Mesothelial cell of epicardium (in vitro differentiated cells): Measurements from ENCODE around the gene LAMB3. TPM values are rescaled to one million over a fixed set of nuclear protein-coding genes. Genes with fewer than 3 reads are reported as not detected.

Experiments used
- DNase-seq, 2 experiments: peaks; one replicate each; pipeline ENCODE4 v3.0.0; 2021; ENCODE audit warnings: low spot score in 2 of 2; ENCODE audit not compliant: unreplicated experiment in 2 of 2
- H3K27ac Mint-ChIP-seq: 2 replicates; pipeline ENCODE4 v1.8.0; 2021; ENCODE audit warnings: mixed read lengths
- H3K27me3 Mint-ChIP-seq: 2 replicates; pipeline ENCODE4 v1.8.0; 2021; ENCODE audit warnings: low read depth, mixed read lengths
- H3K36me3 Mint-ChIP-seq: 2 replicates; pipeline ENCODE4 v1.8.0; 2021; ENCODE audit warnings: mixed read lengths
- H3K4me1 Mint-ChIP-seq: 2 replicates; pipeline ENCODE4 v1.8.0; 2021; ENCODE audit warnings: mixed read lengths
- H3K4me3 Mint-ChIP-seq: 2 replicates; pipeline ENCODE4 v1.8.0; 2021; ENCODE audit warnings: mild to moderate bottlenecking, moderate library complexity, mixed read lengths
- H3K9me3 Mint-ChIP-seq: 2 replicates; pipeline ENCODE4 v1.8.0; 2021; ENCODE audit warnings: mixed read lengths
- total RNA-seq: library from RNA; stranded (reverse); gene quantifications from 3 replicates; pipeline ENCODE4 v1.2.1, GENCODE V29; 2021
- TF ChIP-seq, protein P1 (sequence below): fragments of 200-600 bp; sonication (generic); IDR thresholded peaks from one replicate; pipeline ENCODE4 v1.5.0; 2021; ENCODE audit warnings: antibody characterized with exemption; ENCODE audit not compliant: unreplicated experiment

LAMB3 gene
- total RNA-seq, 1 donor from 2014 or later = 34.7 TPM

- no peaks in the 10 kb centered on the region for H3K4me1 Mint-ChIP-seq
- no peak overlapping the region for H3K27ac Mint-ChIP-seq
- TF ChIP-seq, protein P1, sequence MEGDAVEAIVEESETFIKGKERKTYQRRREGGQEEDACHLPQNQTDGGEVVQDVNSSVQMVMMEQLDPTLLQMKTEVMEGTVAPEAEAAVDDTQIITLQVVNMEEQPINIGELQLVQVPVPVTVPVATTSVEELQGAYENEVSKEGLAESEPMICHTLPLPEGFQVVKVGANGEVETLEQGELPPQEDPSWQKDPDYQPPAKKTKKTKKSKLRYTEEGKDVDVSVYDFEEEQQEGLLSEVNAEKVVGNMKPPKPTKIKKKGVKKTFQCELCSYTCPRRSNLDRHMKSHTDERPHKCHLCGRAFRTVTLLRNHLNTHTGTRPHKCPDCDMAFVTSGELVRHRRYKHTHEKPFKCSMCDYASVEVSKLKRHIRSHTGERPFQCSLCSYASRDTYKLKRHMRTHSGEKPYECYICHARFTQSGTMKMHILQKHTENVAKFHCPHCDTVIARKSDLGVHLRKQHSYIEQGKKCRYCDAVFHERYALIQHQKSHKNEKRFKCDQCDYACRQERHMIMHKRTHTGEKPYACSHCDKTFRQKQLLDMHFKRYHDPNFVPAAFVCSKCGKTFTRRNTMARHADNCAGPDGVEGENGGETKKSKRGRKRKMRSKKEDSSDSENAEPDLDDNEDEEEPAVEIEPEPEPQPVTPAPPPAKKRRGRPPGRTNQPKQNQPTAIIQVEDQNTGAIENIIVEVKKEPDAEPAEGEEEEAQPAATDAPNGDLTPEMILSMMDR = no peak
- peaks cover 39% of the 10 kb centered on the region for H3K27me3 Mint-ChIP-seq
- H3K36me3 Mint-ChIP-seq = no peaks in the 10 kb centered on the region
- no peak overlapping the region for H3K4me3 Mint-ChIP-seq
- peaks cover 5% of the 10 kb centered on the region for H3K9me3 Mint-ChIP-seq
- DNase-seq = no peak
Observed at GRCh38 chr1:209667708-209668107, 15.5 kb upstream of the LAMB3 start.

GRCh38 chr1:209667103-209667502, 14.9 kb upstream of the LAMB3 start:
- H3K4me1 Mint-ChIP-seq = no peaks in the 10 kb centered on the region
- peaks cover 34% of the 10 kb centered on the region for H3K27me3 Mint-ChIP-seq
- H3K4me3 Mint-ChIP-seq = no peak overlapping the region
- no peaks in the 10 kb centered on the region for H3K36me3 Mint-ChIP-seq
- no peak for DNase-seq
- TF ChIP-seq, protein P1 = no peak
- H3K27ac Mint-ChIP-seq = no peak overlapping the region
- H3K9me3 Mint-ChIP-seq = peaks cover 5% of the 10 kb centered on the region

DNA sequence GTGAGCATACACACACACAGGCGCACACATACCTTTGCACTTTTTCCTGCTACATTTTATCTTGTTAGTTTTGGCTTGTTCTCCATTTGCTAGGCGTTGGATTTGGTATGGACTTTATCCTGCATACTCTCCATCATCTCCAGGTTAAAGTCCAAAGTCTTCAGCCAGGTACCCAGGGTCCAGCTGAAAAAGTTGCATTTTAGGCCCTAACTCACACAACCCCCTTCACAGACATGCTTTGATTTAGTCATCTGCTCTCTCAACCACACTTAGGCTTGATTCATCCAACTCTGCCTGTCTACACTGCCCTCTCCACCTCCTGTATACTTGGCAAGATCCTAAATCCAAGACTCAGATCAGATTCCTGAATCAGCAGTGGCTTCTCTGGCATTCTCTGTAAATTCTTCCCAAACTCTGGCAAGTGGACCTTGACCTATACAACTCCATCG, 10.7 kb upstream of the LAMB3 start:
- H3K9me3 Mint-ChIP-seq = no peaks in the 10 kb centered on the region
- no peaks in the 10 kb centered on the region for H3K36me3 Mint-ChIP-seq
- H3K4me3 Mint-ChIP-seq = no peak overlapping the region
- TF ChIP-seq, protein P1 = no peak
- peaks cover 18% of the 10 kb centered on the region for H3K4me1 Mint-ChIP-seq
- H3K27ac Mint-ChIP-seq = no peak overlapping the region
- peaks cover 2% of the 10 kb centered on the region for H3K27me3 Mint-ChIP-seq
- DNase-seq = no peak

DNA sequence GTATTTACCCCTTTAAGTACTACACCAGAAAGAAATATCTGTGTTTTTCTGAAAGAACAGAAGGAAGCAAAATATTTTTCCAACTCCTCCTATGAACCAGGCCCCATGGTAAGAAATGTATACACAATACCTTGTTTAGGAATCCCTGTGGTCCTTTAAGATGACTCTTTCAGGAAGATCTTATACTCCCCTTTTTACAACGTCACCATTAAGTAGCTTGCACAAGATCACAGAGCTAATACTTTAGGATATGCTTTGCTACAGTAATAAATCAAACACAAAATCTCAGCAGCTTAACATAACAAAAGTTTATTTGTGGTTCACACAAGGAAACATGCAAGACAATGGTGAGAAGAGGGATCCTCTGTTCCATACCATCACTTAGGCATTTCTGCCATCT, 8.8 kb upstream of the LAMB3 start:
- no peaks in the 10 kb centered on the region for H3K36me3 Mint-ChIP-seq
- TF ChIP-seq, protein P1 = no peak
- H3K4me1 Mint-ChIP-seq = peaks cover 20% of the 10 kb centered on the region
- no peak overlapping the region for H3K4me3 Mint-ChIP-seq
- H3K27ac Mint-ChIP-seq = no peak overlapping the region
- no peaks in the 10 kb centered on the region for H3K9me3 Mint-ChIP-seq
- no peak for DNase-seq
- peaks cover 2% of the 10 kb centered on the region for H3K27me3 Mint-ChIP-seq

GRCh38 chr1:209659909-209660308, 7.7 kb upstream of the LAMB3 start:
- no peak for DNase-seq
- Mint-ChIP-seq H3K27ac (peak overlapping the region; percentile 15), H3K9me3 (no peaks in the 10 kb centered on the region), H3K27me3 (peaks cover 2% of the 10 kb centered on the region), H3K36me3 (no peaks in the 10 kb centered on the region), H3K4me1 (peaks cover 20% of the 10 kb centered on the region), H3K4me3 (no peak overlapping the region)
- TF ChIP-seq, protein P1 = no peak

GRCh38 chr1:209657918-209658317, 5.7 kb upstream of the LAMB3 start:
- H3K27me3 Mint-ChIP-seq = no peaks in the 10 kb centered on the region
- TF ChIP-seq, protein P1 = no peak
- H3K9me3 Mint-ChIP-seq = no peaks in the 10 kb centered on the region
- no peak overlapping the region for H3K27ac Mint-ChIP-seq
- H3K4me3 Mint-ChIP-seq = no peak overlapping the region
- peaks cover 40% of the 10 kb centered on the region for H3K4me1 Mint-ChIP-seq
- H3K36me3 Mint-ChIP-seq = no peaks in the 10 kb centered on the region
- DNase-seq = no peak
